PC-9 (cell line): ENCODE data around the gene DHRS7B. TPM values are rescaled to one million over a fixed set of nuclear protein-coding genes. Genes with fewer than 3 reads are reported as not detected.

Experiments used
- BruUV-seq: library from RNA; stranded (reverse); fragments of 400-500 nt; replicated peaks from 2 replicates; lab custom pipeline; 2021; lab: Mats Ljungman, UMichigan
- CTCF ChIA-PET: fragments of 300-600 bp; sonication (Branson Sonifier 250); formaldehyde crosslinking; loops from one replicate; lab custom pipeline; 2022; ENCODE audit warnings: antibody characterized with exemption; lab: Charles Lee
- POLR2A ChIA-PET: fragments of 300-600 bp; sonication (Branson Sonifier 250); formaldehyde crosslinking; loops from one replicate; lab custom pipeline; 2022; ENCODE audit warnings: antibody characterized with exemption; ENCODE audit not compliant: unreplicated experiment; lab: Charles Lee
- DNase-seq, 2 experiments: peaks; one replicate each; pipeline versions ENCODE4 v3.0.0 to v3.0.0-alpha.2; 2015 to 2022; ENCODE audit warnings: mixed read lengths in 1 of 2
- H2AFZ ChIP-seq: fragments of 200-600 bp; sonication (generic); 2 replicates; pipeline ENCODE4 v1.8.1; 2017; ENCODE audit warnings: antibody characterized with exemption
- H3F3A ChIP-seq: fragments of 200-600 bp; sonication (generic); 2 replicates; pipeline ENCODE4 v1.8.1; 2017; ENCODE audit warnings: antibody characterized with exemption, mild to moderate bottlenecking, low read depth; ENCODE audit not compliant: insufficient read depth
- H3K27ac ChIP-seq: fragments of 200-600 bp; sonication (generic); 2 replicates; pipeline ENCODE4 v1.6.1; 2016; ENCODE audit warnings: mixed run types
- H3K27me3 ChIP-seq: fragments of 200-600 bp; sonication (generic); 2 replicates; pipeline ENCODE4 v1.6.1; 2016; ENCODE audit warnings: low read depth, mixed run types; ENCODE audit not compliant: insufficient read depth
- H3K36me3 ChIP-seq: fragments of 200-600 bp; sonication (generic); 2 replicates; pipeline ENCODE4 v1.6.1; 2016; ENCODE audit warnings: low read depth, mixed run types
- H3K4me1 ChIP-seq: fragments of 200-600 bp; sonication (generic); replicated peaks from 2 replicates; pipeline ENCODE4 v1.6.1; 2016; ENCODE audit warnings: mixed run types; ENCODE audit not compliant: insufficient read depth
- H3K4me2 ChIP-seq: fragments of 200-600 bp; sonication (generic); 2 replicates; pipeline ENCODE4 v1.6.1; 2017; ENCODE audit warnings: mixed run types
- H3K4me3 ChIP-seq: fragments of 200-600 bp; sonication (generic); 2 replicates; pipeline ENCODE4 v1.6.1; 2016; ENCODE audit warnings: mixed run types
- H3K79me2 ChIP-seq: fragments of 200-600 bp; sonication (generic); 2 replicates; pipeline ENCODE4 v1.6.1; 2017; ENCODE audit warnings: low read depth, mixed run types
- H3K9me2 ChIP-seq: fragments of 200-600 bp; sonication (generic); 2 replicates; pipeline ENCODE4 v1.8.1; 2017; ENCODE audit warnings: mild to moderate bottlenecking; ENCODE audit not compliant: insufficient read depth
- H3K9me3 ChIP-seq: fragments of 200-600 bp; sonication (generic); 2 replicates; pipeline ENCODE4 v1.8.1; 2016; ENCODE audit warnings: low read depth; ENCODE audit not compliant: insufficient read depth
- H4K20me1 ChIP-seq: fragments of 200-600 bp; sonication (generic); 2 replicates; pipeline ENCODE4 v1.8.1; 2017; ENCODE audit not compliant: insufficient read depth
- CTCF ChIP-seq: fragments of 200-600 bp; sonication (generic); conservative IDR thresholded peaks from 2 replicates; pipeline ENCODE4 v1.6.1; 2017; ENCODE audit warnings: mixed run types, antibody characterized with exemption, mild to moderate bottlenecking, moderate library complexity
- EZH2 ChIP-seq: fragments of 200-600 bp; sonication (generic); IDR thresholded peaks from 2 replicates; pipeline ENCODE4 v1.8.0; 2017; ENCODE audit warnings: antibody characterized with exemption, low read depth
- intact Hi-C: fragments of 100-400 bp; cut with micrococcal nuclease; formaldehyde crosslinking; loops from one replicate; pipeline ENCODE4 v1.10.0; 2022; ENCODE audit not compliant: unreplicated experiment
- total RNA-seq: library from RNA; stranded (reverse); gene quantifications from 2 replicates; pipeline ENCODE4 v1.2.3, GENCODE V29; 2021

DHRS7B gene
- total RNA-seq, 1 experiment from 2014 or later, result 27.9 TPM

DNA sequence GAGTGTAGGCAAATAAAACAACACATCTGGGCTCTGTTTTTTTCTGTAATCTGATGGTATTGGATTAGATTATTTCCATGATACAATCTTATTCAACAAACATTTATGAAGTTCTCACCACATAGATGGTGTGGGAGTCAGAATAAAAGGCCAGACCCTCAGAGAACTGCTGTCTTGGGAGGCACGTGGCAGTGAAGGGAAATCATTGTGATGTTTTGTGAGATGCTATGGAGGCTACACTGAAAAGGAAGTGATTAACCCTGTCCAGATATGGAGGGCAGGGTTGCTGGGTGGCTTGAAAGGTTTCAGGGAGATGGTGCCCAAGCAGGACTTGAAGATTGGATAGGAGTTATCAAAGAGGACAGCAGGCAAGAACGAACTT is 35.6 kb downstream of the DHRS7B start:
- no peaks in the 10 kb centered on the region for H3K9me3 ChIP-seq
- TF ChIP-seq EZH2, result no peak
- TF ChIP-seq CTCF, result no peak
- H3K27me3 ChIP-seq, result no peaks in the 10 kb centered on the region
- no peak overlapping the region for H3K4me3 ChIP-seq
- intact Hi-C loops, result no loop called here
- no peaks in the 10 kb centered on the region for H3K36me3 ChIP-seq
- no peaks in the 10 kb centered on the region for H4K20me1 ChIP-seq
- H3K9me2 ChIP-seq, result no peaks in the 10 kb centered on the region
- ChIA-PET CTCF (no interaction called here), POLR2A (no interaction called here)
- H3F3A ChIP-seq, result no peaks in the 10 kb centered on the region
- H3K4me1 ChIP-seq, result no peaks in the 10 kb centered on the region
- H3K4me2 ChIP-seq, result no peak overlapping the region
- H3K79me2 ChIP-seq, result no peaks in the 10 kb centered on the region
- H2AFZ ChIP-seq, result no peak overlapping the region
- no TSS peak for BruUV-seq
- no peak for DNase-seq
- H3K27ac ChIP-seq, result no peak overlapping the region

GRCh38 chr17:21163101-21163500 is 36.3 kb downstream of the DHRS7B start:
- Histone ChIP-seq H3K9me3 (no peaks in the 10 kb centered on the region), H3K4me3 (no peak overlapping the region), H3K4me1 (no peaks in the 10 kb centered on the region), H3K9me2 (no peaks in the 10 kb centered on the region), H4K20me1 (no peaks in the 10 kb centered on the region), H3K27me3 (no peaks in the 10 kb centered on the region), H3K36me3 (no peaks in the 10 kb centered on the region), H3K27ac (no peak overlapping the region), H3K79me2 (no peaks in the 10 kb centered on the region), H3K4me2 (no peak overlapping the region), H2AFZ (no peak overlapping the region), H3F3A (no peaks in the 10 kb centered on the region)
- BruUV-seq, result no TSS peak
- intact Hi-C loops, result no loop called here
- POLR2A ChIA-PET, result no interaction called here
- TF ChIP-seq CTCF (no peak), EZH2 (no peak)
- no peak for DNase-seq
- CTCF ChIA-PET, result no interaction called here

DNA sequence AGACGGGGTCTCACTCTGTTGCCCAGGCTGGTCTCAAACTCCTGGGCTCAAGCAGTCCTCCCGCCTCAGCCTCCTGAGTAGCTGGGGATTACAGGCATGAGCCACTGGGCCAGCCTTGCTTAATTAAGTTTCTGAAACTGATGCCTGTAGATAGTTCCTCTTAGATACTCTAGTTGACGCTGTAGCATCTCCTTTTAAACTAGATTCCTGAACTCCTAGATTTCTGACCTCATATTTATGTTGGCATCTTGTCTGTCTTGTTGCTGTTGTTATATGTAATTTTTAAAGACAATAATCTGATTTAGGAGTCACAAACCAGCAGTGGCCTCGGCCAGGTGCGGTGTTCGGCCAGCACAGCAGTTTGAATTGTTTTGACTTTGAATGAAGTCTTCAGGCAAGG is 37.5 kb downstream of the DHRS7B start:
- no peaks in the 10 kb centered on the region for H4K20me1 ChIP-seq
- H3K27me3 ChIP-seq, result no peaks in the 10 kb centered on the region
- H2AFZ ChIP-seq, result no peak overlapping the region
- CTCF ChIA-PET, result no interaction called here
- H3K36me3 ChIP-seq, result no peaks in the 10 kb centered on the region
- no peaks in the 10 kb centered on the region for H3F3A ChIP-seq
- no peak overlapping the region for H3K4me3 ChIP-seq
- no peaks in the 10 kb centered on the region for H3K79me2 ChIP-seq
- H3K4me2 ChIP-seq, result no peak overlapping the region
- H3K9me3 ChIP-seq, result no peaks in the 10 kb centered on the region
- no peak for TF ChIP-seq CTCF
- no peak for TF ChIP-seq EZH2
- no peak for DNase-seq
- intact Hi-C loops, result no loop called here
- H3K27ac ChIP-seq, result no peak overlapping the region
- no TSS peak for BruUV-seq
- H3K9me2 ChIP-seq, result no peaks in the 10 kb centered on the region
- H3K4me1 ChIP-seq, result no peaks in the 10 kb centered on the region
- POLR2A ChIA-PET, result no interaction called here
